Activated naive CD4-positive, alpha-beta T cell treated with anti-CD3 and anti-CD28 coated beads, Interleukin-2, amount 50 U/mL, for 72 hours (primary cell): ENCODE measurements around the gene TMEM198. TPM values are rescaled to one million over a fixed set of nuclear protein-coding genes. Genes with fewer than 3 reads are reported as not detected.

Experiments
- ATAC-seq, 2 donors: fragments of 150-1000 bp; cut with Tn5 transposase; 2 replicates each; pipeline ENCODE4 v1.10.0; 2021; ENCODE audit warnings: mild to moderate bottlenecking in 2 of 2, moderate library complexity in 2 of 2
- DNase-seq, 2 donors: peaks; one replicate each; pipeline ENCODE4 v3.0.0; 2021 to 2022; ENCODE audit warnings: low spot score in 2 of 2
- H3K27ac Mint-ChIP-seq, 2 donors: one replicate each; pipeline ENCODE4 v1.8.0; 2022; ENCODE audit warnings: mild to moderate bottlenecking in 2 of 2, mixed read lengths in 2 of 2
- H3K36me3 Mint-ChIP-seq, 2 donors: one replicate each; pipeline ENCODE4 v1.8.0; 2022; ENCODE audit warnings: mixed read lengths in 2 of 2
- H3K9me3 Mint-ChIP-seq, 2 donors: one replicate each; pipeline ENCODE4 v1.8.0; 2022; ENCODE audit warnings: mixed read lengths in 2 of 2
- total RNA-seq, 2 donors: library from RNA; stranded (reverse); gene quantifications; one replicate each; pipeline ENCODE4 v1.2.3, GENCODE V29; 2022

TMEM198 gene, protein sequence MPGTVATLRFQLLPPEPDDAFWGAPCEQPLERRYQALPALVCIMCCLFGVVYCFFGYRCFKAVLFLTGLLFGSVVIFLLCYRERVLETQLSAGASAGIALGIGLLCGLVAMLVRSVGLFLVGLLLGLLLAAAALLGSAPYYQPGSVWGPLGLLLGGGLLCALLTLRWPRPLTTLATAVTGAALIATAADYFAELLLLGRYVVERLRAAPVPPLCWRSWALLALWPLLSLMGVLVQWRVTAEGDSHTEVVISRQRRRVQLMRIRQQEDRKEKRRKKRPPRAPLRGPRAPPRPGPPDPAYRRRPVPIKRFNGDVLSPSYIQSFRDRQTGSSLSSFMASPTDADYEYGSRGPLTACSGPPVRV
- total RNA-seq = 1 to 10 TPM; 1.8 to 6.1 TPM

- H3K36me3 Mint-ChIP-seq = peaks cover 0 to 7% of the 10 kb centered on the region in 2 donors
- peak; percentile 94 to 98 for DNase-seq
- H3K9me3 Mint-ChIP-seq = no peaks in the 10 kb centered on the region
- H3K27ac Mint-ChIP-seq = peak within 1 kb of the TSS in 1 of 2 donors; percentile 75
- peak; percentile 82 to 86 for ATAC-seq
Observed at GRCh38 chr2:219543596-219544358, at the start of gene TMEM198, which contains the start of gene CHPF. TMEM198 (plus strand) TSS chr2:219544028; CDS start chr2:219544728, 700 bp downstream. CHPF (minus strand) TSS chr2:219543809; CDS start chr2:219543538, 271 bp downstream.

GRCh38 chr2:219494952-219495530, 48.8 kb upstream of the TMEM198 start:
- no peak overlapping the region for H3K27ac Mint-ChIP-seq
- H3K9me3 Mint-ChIP-seq = no peaks in the 10 kb centered on the region
- no peak for DNase-seq
- no peak for ATAC-seq
- H3K36me3 Mint-ChIP-seq = peaks cover 9 to 14% of the 10 kb centered on the region in 2 donors

DNA sequence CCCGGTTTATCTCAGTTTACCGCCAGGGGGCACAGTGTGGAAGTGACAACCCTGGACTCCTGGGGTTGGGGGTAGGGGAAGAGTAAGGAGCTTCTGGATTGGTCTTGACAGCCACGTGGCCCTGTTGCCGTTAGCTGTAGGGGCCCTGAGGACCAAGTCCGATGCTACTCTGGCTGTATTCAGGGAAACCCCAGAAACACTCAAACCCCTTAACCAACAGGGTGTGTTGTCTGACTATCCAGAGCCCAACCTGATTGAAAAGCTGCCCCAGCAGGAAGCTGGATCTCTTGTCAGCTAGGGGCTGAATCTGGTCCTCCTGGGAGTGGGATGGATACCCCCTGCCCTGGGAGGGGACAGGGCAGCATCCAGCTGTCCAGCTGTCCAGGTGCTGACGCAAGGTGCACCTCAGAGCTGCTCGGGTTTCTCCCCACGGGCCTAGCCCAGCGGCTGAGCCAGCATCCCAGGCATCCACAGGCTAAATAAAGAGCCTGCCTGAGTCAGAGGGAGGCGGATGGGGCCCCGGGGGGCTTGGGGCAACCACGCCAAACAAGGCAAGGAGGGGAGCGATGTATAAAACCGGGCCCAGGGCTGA, 48.2 kb upstream of the TMEM198 start:
- H3K27ac Mint-ChIP-seq = no peak overlapping the region

DNA sequence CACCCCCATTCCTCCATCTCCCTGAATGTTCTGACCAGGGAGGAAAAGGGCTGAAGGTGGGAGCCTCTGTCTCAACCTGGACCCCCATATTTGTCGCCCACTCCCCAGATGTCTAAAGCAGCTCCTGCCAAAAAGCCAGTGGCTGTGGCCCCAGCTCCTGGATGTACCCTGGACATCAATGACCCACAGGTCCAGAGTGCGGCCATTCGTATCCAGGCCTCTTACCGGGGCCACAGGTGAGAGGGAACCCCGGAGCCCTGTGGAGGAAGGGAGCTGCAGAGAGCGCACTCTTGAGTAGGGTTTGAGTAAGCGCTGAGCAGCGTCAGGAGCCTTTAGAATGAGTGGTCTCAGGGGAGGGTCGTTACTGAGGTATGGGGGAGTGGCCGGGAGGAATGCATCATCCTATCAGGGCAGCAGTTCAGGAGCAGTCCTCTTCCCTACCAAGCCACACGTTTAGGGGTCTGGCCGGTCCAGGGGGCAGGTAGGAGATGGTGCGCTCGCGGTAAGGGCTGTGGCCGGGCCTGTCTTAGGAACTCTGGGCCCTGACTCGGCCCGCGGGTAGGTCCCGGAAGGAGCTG, 47.5 kb upstream of the TMEM198 start:
- H3K27ac Mint-ChIP-seq = no peak overlapping the region
- no peaks in the 10 kb centered on the region for H3K9me3 Mint-ChIP-seq
- H3K36me3 Mint-ChIP-seq = peaks cover 9 to 19% of the 10 kb centered on the region in 2 donors
- no peak for ATAC-seq
- no peak for DNase-seq

More for the DNA sequence above, 48.2 kb upstream of the TMEM198 start:
- H3K36me3 Mint-ChIP-seq = peaks cover 9 to 19% of the 10 kb centered on the region in 2 donors
- ATAC-seq (peak in 1 of 2 donors; percentile 49), DNase-seq (peak in 1 of 2 donors; percentile 76)
- no peaks in the 10 kb centered on the region for H3K9me3 Mint-ChIP-seq

DNA sequence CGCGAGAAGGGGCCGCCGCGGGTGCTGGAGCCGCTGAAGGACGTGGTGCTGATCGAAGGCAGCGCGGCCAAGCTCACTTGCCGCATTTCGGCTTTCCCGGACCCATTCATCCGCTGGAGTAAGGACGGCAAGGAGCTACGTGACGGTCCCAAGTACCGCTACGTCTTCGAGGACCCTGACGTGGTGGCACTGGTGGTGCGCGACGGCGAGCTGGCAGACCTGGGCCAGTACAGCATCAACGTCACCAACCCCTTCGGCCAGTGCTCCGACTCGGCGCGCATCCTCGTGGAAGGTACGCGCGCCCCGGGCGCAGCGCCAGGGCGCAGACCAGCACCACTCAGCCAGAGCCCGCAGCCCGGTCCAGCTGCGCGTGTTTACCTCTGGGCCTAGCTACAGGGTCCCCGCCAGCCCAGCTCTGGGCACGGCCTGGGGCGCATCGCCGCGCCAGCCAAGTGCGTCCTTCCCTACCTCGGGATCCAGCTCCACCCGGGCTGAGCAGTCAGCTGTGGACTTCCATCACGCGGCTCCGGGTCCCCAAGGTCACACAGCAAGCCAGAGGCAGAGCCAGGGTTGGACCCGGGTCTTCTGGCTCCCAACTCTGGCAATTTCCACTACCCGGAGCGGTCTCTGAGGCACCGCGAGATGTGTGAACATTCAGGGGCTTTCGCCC, 46.9 kb upstream of the TMEM198 start:
- Mint-ChIP-seq H3K9me3 (no peaks in the 10 kb centered on the region), H3K36me3 (peaks cover 9 to 19% of the 10 kb centered on the region in 2 donors), H3K27ac (no peak overlapping the region)
- no peak for DNase-seq
- ATAC-seq = no peak

GRCh38 chr2:219497495-219498279, 46.1 kb upstream of the TMEM198 start:
- Mint-ChIP-seq H3K9me3 (no peaks in the 10 kb centered on the region), H3K27ac (peak overlapping the region in 1 of 2 donors; percentile 90), H3K36me3 (peaks cover 9 to 19% of the 10 kb centered on the region in 2 donors)
- ATAC-seq = peak; percentile 14 to 49
- DNase-seq = peak in 1 of 2 donors; percentile 64

DNA sequence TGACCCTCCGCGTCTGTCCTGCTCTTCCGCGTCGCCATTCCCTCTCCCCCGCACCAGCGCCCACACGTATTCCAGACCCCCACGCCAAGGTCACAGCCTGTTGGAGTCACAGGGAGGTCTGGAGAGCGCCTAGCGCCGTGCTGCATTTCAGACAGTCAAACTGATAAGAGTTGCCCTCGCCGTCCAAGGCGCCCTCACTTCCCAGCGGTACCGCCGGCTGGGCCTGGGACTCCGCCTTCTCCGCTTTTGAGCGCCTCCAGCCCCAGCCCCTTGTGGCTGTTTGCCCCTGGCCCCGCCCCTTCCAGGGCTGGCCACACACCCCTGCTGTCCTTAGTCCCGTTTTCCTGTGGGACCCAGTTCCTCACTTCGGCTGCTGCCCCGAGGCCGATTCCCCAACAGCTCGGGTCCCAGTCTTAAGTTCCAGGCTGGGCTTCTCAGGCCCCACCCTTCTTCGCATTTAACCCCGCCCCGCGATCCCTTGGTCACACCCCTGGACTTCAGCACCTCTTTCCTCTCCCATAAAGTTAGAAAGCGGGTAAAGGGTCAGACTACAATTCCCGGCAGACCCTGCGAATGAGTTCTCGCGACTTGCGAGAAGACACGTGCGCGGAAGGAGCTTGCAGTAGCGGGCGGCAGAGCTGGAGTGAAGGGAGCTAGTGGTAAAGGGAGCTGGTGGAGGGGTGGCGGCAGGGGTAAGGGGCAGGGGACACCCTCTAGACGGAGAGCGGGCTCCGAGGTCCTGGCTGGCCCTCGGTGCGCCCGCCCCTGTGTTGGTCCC, 45.4 kb upstream of the TMEM198 start, which contains the start of gene GMPPA:
TSS of gene GMPPA (plus strand) at position 612 of the 778 bp plus-strand sequence. CDS start 1,085 bp downstream, outside the sequence.
- H3K27ac Mint-ChIP-seq = peak within 1 kb of the TSS; percentile 75 to 90
- peaks cover 9 to 19% of the 10 kb centered on the region in 2 donors for H3K36me3 Mint-ChIP-seq
- ATAC-seq = peak; percentile 91 to 93
- H3K9me3 Mint-ChIP-seq = no peaks in the 10 kb centered on the region
- DNase-seq = peak; percentile 91 to 95

DNA sequence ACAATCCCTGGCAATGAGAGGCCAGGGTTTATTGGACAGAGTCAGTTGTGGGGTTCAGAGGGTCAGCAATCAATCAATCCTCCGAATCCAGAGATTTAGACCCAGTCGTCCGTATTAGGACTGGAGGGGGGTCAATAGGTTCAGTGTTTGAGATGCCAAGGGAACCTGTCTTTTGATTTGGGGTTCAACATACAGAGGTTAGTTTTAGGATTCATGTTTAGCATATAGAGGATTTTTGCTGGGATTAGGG, 44.8 kb upstream of the TMEM198 start:
- peak overlapping the region; percentile 75 to 90 for H3K27ac Mint-ChIP-seq
- no peak for DNase-seq
- peaks cover 9 to 19% of the 10 kb centered on the region in 2 donors for H3K36me3 Mint-ChIP-seq
- no peak for ATAC-seq
- H3K9me3 Mint-ChIP-seq = no peaks in the 10 kb centered on the region

DNA sequence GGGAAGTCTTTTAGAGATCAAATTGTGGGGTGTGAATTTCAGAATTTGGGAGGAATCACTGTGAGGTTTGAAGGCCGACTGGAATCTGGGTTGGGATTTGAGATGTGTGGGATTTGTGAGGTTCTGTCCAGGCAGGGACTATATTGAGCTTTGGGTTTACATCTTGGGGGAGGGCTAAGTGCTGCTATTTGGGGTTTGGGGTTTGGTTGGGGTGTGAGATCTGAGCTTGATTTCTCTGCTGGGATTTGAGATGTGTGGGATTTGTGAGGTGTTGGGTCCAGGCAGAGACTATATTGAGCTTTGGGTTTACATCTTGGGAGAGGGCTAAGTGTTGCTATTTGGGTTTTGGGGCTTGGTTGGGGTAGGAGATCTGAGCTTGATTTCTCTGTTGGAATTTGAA, 44.3 kb upstream of the TMEM198 start:
- DNase-seq = no peak
- no peak for ATAC-seq
- Mint-ChIP-seq H3K9me3 (no peaks in the 10 kb centered on the region), H3K36me3 (peaks cover 9 to 19% of the 10 kb centered on the region in 2 donors), H3K27ac (peak overlapping the region; percentile 75 to 90)

GRCh38 chr2:219500135-219500534, 43.7 kb upstream of the TMEM198 start:
- no peaks in the 10 kb centered on the region for H3K9me3 Mint-ChIP-seq
- ATAC-seq (no peak), DNase-seq (no peak)
- peaks cover 9 to 19% of the 10 kb centered on the region in 2 donors for H3K36me3 Mint-ChIP-seq
- H3K27ac Mint-ChIP-seq = peak overlapping the region in 1 of 2 donors; percentile 90

DNA sequence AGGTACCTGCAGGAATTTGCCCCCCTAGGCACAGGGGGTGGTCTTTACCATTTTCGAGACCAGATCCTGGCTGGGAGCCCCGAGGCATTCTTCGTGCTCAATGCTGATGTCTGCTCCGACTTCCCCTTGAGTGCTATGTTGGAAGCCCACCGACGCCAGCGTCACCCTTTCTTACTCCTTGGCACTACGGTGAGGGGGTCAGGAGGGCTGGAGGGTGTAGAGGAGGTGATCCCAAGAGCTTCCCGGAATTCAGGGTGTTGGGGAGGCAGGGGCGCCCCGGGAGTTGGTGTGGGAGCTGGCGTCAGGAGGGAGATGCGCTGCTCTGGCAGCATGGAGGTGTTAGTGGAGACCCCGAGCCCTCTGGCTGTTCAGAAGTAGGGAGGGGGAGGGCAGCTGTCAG, 42.0 kb upstream of the TMEM198 start:
- Mint-ChIP-seq H3K36me3 (peaks cover 9 to 19% of the 10 kb centered on the region in 2 donors), H3K27ac (peak overlapping the region in 1 of 2 donors; percentile 17), H3K9me3 (no peaks in the 10 kb centered on the region)
- ATAC-seq = no peak
- no peak for DNase-seq

GRCh38 chr2:219502618-219503017, 41.2 kb upstream of the TMEM198 start:
- Mint-ChIP-seq H3K36me3 (peaks cover 9 to 19% of the 10 kb centered on the region in 2 donors), H3K27ac (peak overlapping the region in 1 of 2 donors; percentile 40), H3K9me3 (no peaks in the 10 kb centered on the region)
- ATAC-seq = no peak
- no peak for DNase-seq

GRCh38 chr2:219505585-219505984, 38.2 kb upstream of the TMEM198 start:
- DNase-seq (no peak), ATAC-seq (no peak)
- Mint-ChIP-seq H3K27ac (no peak overlapping the region), H3K36me3 (no peaks in the 10 kb centered on the region), H3K9me3 (no peaks in the 10 kb centered on the region)

- H3K36me3 Mint-ChIP-seq = no peaks in the 10 kb centered on the region
- H3K27ac Mint-ChIP-seq = no peak overlapping the region
Observed at GRCh38 chr2:219506153-219506801, 37.6 kb upstream of the TMEM198 start.

More at GRCh38 chr2:219506153-219506801, 37.6 kb upstream of the TMEM198 start:
- DNase-seq = no peak
- no peak for ATAC-seq
- H3K9me3 Mint-ChIP-seq = no peaks in the 10 kb centered on the region
